Endodermal cell (in vitro differentiated cells): Measurements from ENCODE around the gene TULP4. TPM values are rescaled to one million over a fixed set of nuclear protein-coding genes. Genes with fewer than 3 reads are reported as not detected.
"Not testable (repeated sequence)": the region's sequence is repeated elsewhere in the genome, so short reads cannot be mapped to it uniquely, and the experiment has no call there.

Experiments used
- DNase-seq: peaks from one replicate; pipeline ENCODE4 v3.0.0-alpha.2; 2017
- H3K27ac ChIP-seq: 2 replicates; pipeline ENCODE4 v1.5.1; 2013; ENCODE audit warnings: mild to moderate bottlenecking, low read depth, low read length, moderate library complexity
- H3K27me3 ChIP-seq: 2 replicates; pipeline ENCODE4 v1.6.1; 2013; ENCODE audit warnings: mild to moderate bottlenecking, low read length, moderate library complexity; ENCODE audit not compliant: insufficient read depth, control insufficient read depth, poor library complexity, severe bottlenecking
- H3K36me3 ChIP-seq: 2 replicates; pipeline ENCODE4 v1.7.0; 2013; ENCODE audit warnings: mild to moderate bottlenecking, low read length, moderate library complexity; ENCODE audit not compliant: control insufficient read depth, insufficient read depth
- H3K4me1 ChIP-seq: one replicate; pipeline ENCODE4 v1.7.0; 2013; ENCODE audit warnings: low read length; ENCODE audit not compliant: control insufficient read depth, insufficient read depth
- H3K4me3 ChIP-seq: 2 replicates; pipeline ENCODE4 v1.5.1; 2013; ENCODE audit warnings: mild to moderate bottlenecking, low read length, moderate library complexity
- H3K9ac ChIP-seq: 2 replicates; pipeline ENCODE4 v1.6.1; 2013; ENCODE audit warnings: mild to moderate bottlenecking, low read length, moderate library complexity; ENCODE audit not compliant: poor library complexity, severe bottlenecking; ENCODE audit errors: extremely low read depth
- H3K9me3 ChIP-seq: 2 replicates; pipeline ENCODE4 v1.6.1; 2013; ENCODE audit warnings: mild to moderate bottlenecking, low read length, moderate library complexity; ENCODE audit not compliant: control insufficient read depth
- H3K27ac Mint-ChIP-seq: 2 replicates; pipeline ENCODE4 v1.8.0; 2020; ENCODE audit warnings: mixed read lengths
- H3K27me3 Mint-ChIP-seq: 2 replicates; pipeline ENCODE4 v1.8.0; 2021; ENCODE audit warnings: mild to moderate bottlenecking, mixed read lengths; ENCODE audit not compliant: insufficient read depth
- H3K36me3 Mint-ChIP-seq: 2 replicates; pipeline ENCODE4 v1.8.0; 2020; ENCODE audit warnings: low read depth, mixed read lengths
- H3K4me1 Mint-ChIP-seq: 2 replicates; pipeline ENCODE4 v1.8.0; 2020; ENCODE audit warnings: mixed read lengths
- H3K4me3 Mint-ChIP-seq: 2 replicates; pipeline ENCODE4 v1.8.0; 2020; ENCODE audit warnings: mild to moderate bottlenecking, moderate library complexity, mixed read lengths
- H3K9me3 Mint-ChIP-seq: 2 replicates; pipeline ENCODE4 v1.8.0; 2020; ENCODE audit warnings: mild to moderate bottlenecking, mixed read lengths
- CTCF ChIP-seq: fragments of 200-600 bp; sonication (generic); conservative IDR thresholded peaks from 2 replicates; pipeline ENCODE4 v1.5.0; 2021; ENCODE audit warnings: antibody characterized with exemption, mild to moderate bottlenecking
- WGBS, 2 experiments: methylation state at CpG; one replicate each; pipeline versions ENCODE4 v1.1.5 to v1.1.7; 2013; ENCODE audit warnings: missing lambda C conversion rate in 2 of 2, mixed read lengths in 1 of 2; ENCODE audit not compliant: insufficient coverage in 1 of 2, insufficient read length in 1 of 2; 5-methylcytosine and 5-hydroxymethylcytosine counted together
- total RNA-seq, 2 donors: library from RNA; stranded (reverse); fragmentation: NEBNext Ultra II Directional in 1 of 2; extraction: Animal tissue kit (Norgen Biotek cat#: 25700) in 1 of 2; gene quantifications; 2 replicates in 1 of 2; 3 replicates in 1 of 2; pipeline ENCODE4 v1.2.1, GENCODE V29; 2021

TULP4 gene
- total RNA-seq, 2 donors from 2014 or later, result 102 to 103 TPM

DNA sequence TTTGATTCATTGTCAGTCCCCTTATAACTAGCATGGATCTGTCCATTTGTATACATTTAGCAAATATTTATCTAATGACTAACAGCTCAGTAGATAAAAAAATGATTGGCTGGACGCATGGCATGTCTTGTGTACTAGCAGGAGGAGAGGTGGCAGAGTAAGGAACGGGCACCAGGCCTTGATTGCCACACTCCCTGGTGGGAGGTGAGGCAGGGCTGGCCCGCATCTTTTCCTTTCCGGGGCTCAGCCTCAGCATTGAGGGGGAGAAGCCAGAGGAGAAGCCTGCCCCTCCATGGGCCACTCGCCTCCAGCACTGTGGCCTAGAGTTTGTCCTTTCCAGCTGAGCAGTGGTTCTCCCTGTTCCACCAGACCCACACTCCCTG is 162.7 kb downstream of the TULP4 start:
- 83 to 84% methylated on average over 2 to 5 of the region's 5 CpGs for WGBS, 2 experiments
- Mint-ChIP-seq H3K9me3 (no peaks in the 10 kb centered on the region), H3K4me3 (no peak overlapping the region), H3K36me3 (peaks cover 57% of the 10 kb centered on the region), H3K27ac (peak overlapping the region; percentile 70), H3K27me3 (peaks cover 46% of the 10 kb centered on the region), H3K4me1 (peaks cover 31% of the 10 kb centered on the region)
- DNase-seq, result no peak
- Histone ChIP-seq H3K9me3 (peaks cover 6% of the 10 kb centered on the region), H3K27ac (peak overlapping the region; percentile 57), H3K4me3 (peak overlapping the region; percentile 21), H3K27me3 (no peaks in the 10 kb centered on the region), H3K36me3 (peaks cover 56% of the 10 kb centered on the region), H3K9ac (peak overlapping the region; percentile 41), H3K4me1 (peaks cover 16% of the 10 kb centered on the region)
- no peak for TF ChIP-seq CTCF

GRCh38 chr6:158475344-158476302 is 163.4 kb downstream of the TULP4 start:
- Mint-ChIP-seq H3K4me1 (peaks cover 25% of the 10 kb centered on the region), H3K27me3 (peaks cover 40% of the 10 kb centered on the region)
- WGBS, 2 experiments, result 75 to 83% methylated on average over 12 to 15 of the region's 15 CpGs

GRCh38 chr6:158476389-158476788 is 164.1 kb downstream of the TULP4 start:
- Mint-ChIP-seq H3K27ac (no peak overlapping the region), H3K9me3 (no peaks in the 10 kb centered on the region), H3K4me3 (no peak overlapping the region), H3K36me3 (peaks cover 55% of the 10 kb centered on the region), H3K27me3 (peaks cover 32% of the 10 kb centered on the region), H3K4me1 (peaks cover 17% of the 10 kb centered on the region)
- WGBS, 2 experiments, result 95 to 99% methylated on average over 12 of the region's 12 CpGs
- Histone ChIP-seq H3K36me3 (peaks cover 64% of the 10 kb centered on the region), H3K27ac (no peak overlapping the region), H3K9ac (no peak overlapping the region), H3K9me3 (peaks cover 6% of the 10 kb centered on the region), H3K4me1 (peaks cover 16% of the 10 kb centered on the region), H3K27me3 (no peaks in the 10 kb centered on the region), H3K4me3 (no peak overlapping the region)
- DNase-seq, result no peak
- no peak for TF ChIP-seq CTCF

More at GRCh38 chr6:158475344-158476302, 163.4 kb downstream of the TULP4 start:
- no peak for DNase-seq
- TF ChIP-seq CTCF, result no peak
- no peak overlapping the region for H3K4me3 Mint-ChIP-seq
- Histone ChIP-seq H3K36me3 (peaks cover 61% of the 10 kb centered on the region), H3K27me3 (no peaks in the 10 kb centered on the region), H3K9me3 (peaks cover 6% of the 10 kb centered on the region), H3K4me3 (no peak overlapping the region), H3K4me1 (peaks cover 16% of the 10 kb centered on the region), H3K27ac (peak overlapping the region; percentile 57), H3K9ac (peak overlapping the region; percentile 41)
- H3K9me3 Mint-ChIP-seq, result no peaks in the 10 kb centered on the region
- H3K27ac Mint-ChIP-seq, result peak overlapping the region; percentile 70
- peaks cover 55% of the 10 kb centered on the region for H3K36me3 Mint-ChIP-seq

DNA sequence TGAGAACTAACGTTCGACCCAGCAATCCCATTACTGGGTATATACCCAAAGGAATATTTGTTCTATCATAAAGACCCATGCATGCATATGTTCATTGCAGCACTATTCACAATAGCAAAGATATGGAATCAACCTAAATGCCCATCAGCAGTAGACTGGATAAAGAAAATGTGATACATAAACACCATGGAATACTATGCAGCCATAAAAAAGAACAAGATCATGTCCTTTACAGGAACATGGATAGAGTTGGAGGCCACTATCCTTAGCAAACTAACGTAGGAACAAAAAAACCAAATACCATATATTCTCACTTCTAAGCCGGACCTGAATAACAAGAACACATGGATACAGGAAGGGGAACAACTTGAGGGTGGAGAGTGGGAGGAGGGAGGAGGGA is 165.5 kb downstream of the TULP4 start:
- not testable (repeated sequence) for H3K27ac ChIP-seq, H3K9ac ChIP-seq, H3K27ac Mint-ChIP-seq, H3K27me3 ChIP-seq, H3K4me3 Mint-ChIP-seq, DNase-seq, H3K4me3 ChIP-seq, H3K9me3 Mint-ChIP-seq, H3K9me3 ChIP-seq
- peaks cover 16% of the 10 kb centered on the region for H3K4me1 ChIP-seq
- Mint-ChIP-seq H3K27me3 (peaks cover 19% of the 10 kb centered on the region), H3K4me1 (peaks cover 17% of the 10 kb centered on the region), H3K36me3 (peaks cover 64% of the 10 kb centered on the region)
- 82 to 92% methylated on average over 2 to 3 of the region's 4 CpGs for WGBS, 2 experiments
- peaks cover 66% of the 10 kb centered on the region for H3K36me3 ChIP-seq
